HS-27A (cell line): ENCODE measurements around the gene IGDCC3.
A peak's percentile ranks its signal among the peaks of the same experiment; 100 is the strongest.

Source experiments
- DNase-seq: peaks from one replicate; pipeline ENCODE4 v3.0.0-alpha.2; 2012; ENCODE audit warnings: low read depth, missing footprints

Gene IGDCC3

GRCh38 chr15:65327651-65328393, 50.0 kb downstream of the IGDCC3 start:
- no peak for DNase-seq

- no peak for DNase-seq
Observed at GRCh38 chr15:65326818-65327217, 51.0 kb downstream of the IGDCC3 start.

- no peak for DNase-seq
Observed at GRCh38 chr15:65326117-65326526, 51.7 kb downstream of the IGDCC3 start.

GRCh38 chr15:65323071-65323511, 54.7 kb downstream of the IGDCC3 start:
- DNase-seq: no peak

- DNase-seq: peak; percentile 59
Observed at GRCh38 chr15:65318870-65319356, 58.9 kb downstream of the IGDCC3 start.

- DNase-seq: no peak
Observed at GRCh38 chr15:65312400-65312916, 65.3 kb downstream of the IGDCC3 start.

GRCh38 chr15:65311760-65312159, 66.0 kb downstream of the IGDCC3 start:
- DNase-seq: no peak

- DNase-seq: no peak
Observed at GRCh38 chr15:65310431-65311137, 67.2 kb downstream of the IGDCC3 start.

- no peak for DNase-seq
Observed at GRCh38 chr15:65309882-65310418, 67.9 kb downstream of the IGDCC3 start.

GRCh38 chr15:65307978-65308377, 69.8 kb downstream of the IGDCC3 start:
- no peak for DNase-seq

GRCh38 chr15:65306551-65306950, 71.3 kb downstream of the IGDCC3 start:
- DNase-seq: no peak

GRCh38 chr15:65305776-65306175, 72.0 kb downstream of the IGDCC3 start:
- DNase-seq: no peak

- no peak for DNase-seq
Observed at GRCh38 chr15:65305150-65305758, 72.5 kb downstream of the IGDCC3 start.

GRCh38 chr15:65304381-65305149, 73.2 kb downstream of the IGDCC3 start, which contains the start of gene RNU5B-1:
Gene RNU5B-1 (plus strand): TSS chr15:65304677.
- peak; percentile 96 for DNase-seq

GRCh38 chr15:65303687-65304380, 74.0 kb downstream of the IGDCC3 start:
- peak; percentile 50 for DNase-seq

GRCh38 chr15:65302061-65302460, 75.7 kb downstream of the IGDCC3 start:
- no peak for DNase-seq

GRCh38 chr15:65300924-65301441, 76.8 kb downstream of the IGDCC3 start:
- no peak for DNase-seq

GRCh38 chr15:65298731-65299130, 79.1 kb downstream of the IGDCC3 start:
- no peak for DNase-seq

GRCh38 chr15:65292938-65293518, 84.8 kb downstream of the IGDCC3 start:
- no peak for DNase-seq

- no peak for DNase-seq
Observed at GRCh38 chr15:65290228-65290627, 87.6 kb downstream of the IGDCC3 start.
